GM18868 (cell line): ENCODE data around the gene PHTF2.
A peak's percentile ranks its signal among the peaks of the same experiment; 100 is the strongest.
"Not testable (repeated sequence)": the region's sequence is repeated elsewhere in the genome, so short reads cannot be mapped to it uniquely, and the experiment has no call there.

Experiments used
- ATAC-seq: cut with Tn5 transposase; IDR thresholded peaks from one replicate; pipeline ENCODE4 v1.9.1; 2021; ENCODE audit warnings: mild to moderate bottlenecking, moderate library complexity; ENCODE audit not compliant: unreplicated experiment

The PHTF2 gene

GRCh38 chr7:77982926-77983550, 184.5 kb downstream of the PHTF2 start:
- ATAC-seq, result peak; percentile 88

DNA sequence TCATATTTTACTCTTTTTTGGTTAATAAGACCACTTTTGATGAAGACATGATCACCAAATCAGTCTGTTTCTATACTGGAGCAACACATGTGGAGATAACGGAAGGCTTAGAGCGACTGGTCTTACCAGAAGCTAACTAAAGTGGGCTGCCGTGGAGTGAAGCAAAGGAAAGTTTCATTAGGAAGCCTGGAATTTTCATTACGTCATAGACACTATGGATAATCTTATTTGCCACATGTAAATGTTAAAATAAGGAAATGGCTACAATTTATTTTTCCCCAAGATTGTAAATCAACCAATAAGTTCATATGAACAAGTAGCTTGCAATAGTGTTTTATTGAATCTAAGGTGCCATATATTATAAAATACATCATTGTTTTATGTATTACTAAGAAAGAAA, 185.4 kb downstream of the PHTF2 start:
- no peak for ATAC-seq

GRCh38 chr7:77985232-77985973, 186.8 kb downstream of the PHTF2 start:
- no peak for ATAC-seq

DNA sequence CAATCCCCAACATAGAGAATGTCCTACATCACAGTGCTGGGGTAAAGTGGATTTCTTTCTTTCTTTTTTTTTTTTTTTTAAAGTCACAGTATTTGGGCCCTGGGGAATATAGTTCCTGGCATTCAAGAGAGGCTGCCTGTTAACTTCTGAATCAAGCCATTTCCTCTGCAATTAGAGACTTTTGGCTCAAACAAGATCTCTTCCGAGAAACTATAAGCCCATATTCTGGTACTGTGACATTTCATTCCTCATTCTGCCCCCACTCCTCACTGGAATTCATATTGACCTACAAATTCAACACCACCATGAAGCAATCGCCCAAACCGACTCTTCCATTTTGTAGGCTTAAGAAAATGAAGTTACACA, 187.4 kb downstream of the PHTF2 start:
- no peak for ATAC-seq

- ATAC-seq, result no peak
These were observed 191.5 kb downstream of the PHTF2 start for GRCh38 chr7:77989981-77990566.

GRCh38 chr7:77991656-77992055, 193.1 kb downstream of the PHTF2 start:
- no peak for ATAC-seq

GRCh38 chr7:77993838-77994237, 195.3 kb downstream of the PHTF2 start:
- ATAC-seq, result no peak

DNA sequence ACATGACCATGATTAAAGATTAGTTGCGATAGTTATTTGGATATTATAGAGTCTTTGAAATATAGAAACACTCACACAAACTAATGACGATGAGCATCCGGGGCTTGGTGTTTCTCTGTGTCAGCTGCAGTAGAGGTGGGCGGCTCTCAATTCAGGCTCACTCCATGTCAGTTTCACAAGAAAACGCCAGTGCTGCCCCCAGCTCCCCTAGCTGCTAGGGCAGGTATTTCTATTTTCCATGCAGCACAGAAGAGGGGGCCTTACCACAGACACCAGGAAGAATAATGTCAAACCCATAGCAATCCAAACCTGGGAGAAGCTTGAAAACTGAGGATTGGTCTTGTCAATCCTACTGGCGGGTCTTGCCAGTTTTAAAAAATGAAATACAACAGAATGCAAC, 197.1 kb downstream of the PHTF2 start:
- no peak for ATAC-seq

- ATAC-seq, result not testable (repeated sequence)
These were observed 200.6 kb downstream of the PHTF2 start for GRCh38 chr7:77999168-77999567.

DNA sequence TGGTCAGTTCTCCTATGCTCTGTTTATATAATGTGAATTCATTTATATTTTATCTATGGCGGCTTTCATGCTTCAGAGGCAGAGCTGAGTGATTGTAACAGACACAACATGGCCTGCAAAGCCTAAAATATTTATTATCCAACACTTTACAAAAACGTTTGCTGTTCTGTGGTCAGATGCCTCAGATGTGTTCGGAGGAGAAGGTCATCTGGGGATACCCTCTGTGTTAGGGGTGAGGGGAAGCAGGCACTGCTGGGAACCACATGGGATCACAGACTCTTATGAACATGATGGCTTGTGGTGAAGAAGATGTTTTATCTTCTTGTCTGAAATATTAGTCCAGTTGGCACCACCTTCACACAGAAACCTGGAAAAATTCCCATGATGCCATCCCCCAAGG, 203.4 kb downstream of the PHTF2 start:
- ATAC-seq, result no peak

DNA sequence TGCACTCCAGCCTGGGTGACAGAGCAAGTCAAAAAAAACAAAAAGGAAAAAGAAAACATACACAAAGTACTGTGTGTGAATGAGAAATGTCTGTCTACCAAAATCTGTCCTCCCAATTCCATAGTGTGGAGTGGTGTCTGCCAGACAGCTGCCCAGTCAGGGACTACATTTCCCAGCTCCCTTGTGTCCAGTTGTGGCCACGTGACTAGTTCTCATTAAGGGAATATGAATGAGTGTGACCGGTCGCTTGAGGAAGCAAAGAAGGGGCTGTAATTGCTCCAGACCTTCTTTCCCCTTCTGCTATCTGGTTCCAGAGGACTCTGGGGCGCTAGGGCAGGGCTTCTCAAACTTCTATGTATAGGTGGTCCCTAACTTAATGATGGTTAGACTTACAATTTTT, 204.1 kb downstream of the PHTF2 start:
- no peak for ATAC-seq

DNA sequence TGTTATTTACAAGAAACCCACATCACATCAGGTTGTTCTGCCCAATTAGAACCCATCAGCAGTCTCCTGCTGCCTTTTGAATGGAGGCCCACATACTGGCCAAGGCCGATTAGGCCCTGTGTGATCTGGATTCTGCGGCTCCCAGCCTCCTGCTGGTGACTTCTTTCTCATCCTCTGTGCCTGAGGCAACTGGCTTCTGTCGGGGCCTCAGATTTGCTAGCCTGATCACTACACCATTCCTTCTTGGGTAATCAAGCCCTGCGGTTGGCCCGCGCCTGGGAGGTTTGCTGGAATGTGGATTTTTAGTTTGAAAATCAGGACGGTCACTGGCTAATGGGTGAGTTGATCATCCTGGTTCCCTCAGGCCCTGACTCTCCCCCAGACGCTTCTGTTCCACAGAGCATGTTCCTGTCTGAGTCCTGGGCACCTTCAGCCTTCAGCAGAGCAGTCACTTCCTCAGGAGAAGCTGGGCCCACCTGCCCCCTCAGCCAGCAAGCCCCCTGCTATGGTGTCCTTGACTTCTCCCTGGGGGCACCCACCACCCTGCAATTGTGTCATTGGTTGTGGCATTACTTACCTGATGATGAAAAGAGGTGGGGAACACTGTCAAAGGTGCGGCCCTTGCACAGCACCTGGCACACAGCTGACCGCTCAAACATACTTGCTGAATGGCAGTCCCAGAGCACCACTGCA, 207.6 kb downstream of the PHTF2 start:
- ATAC-seq, result no peak
